Upper lobe of left lung (tissue), 6 donors: ENCODE measurements around the gene OR2G2. TPM values are rescaled to one million over a fixed set of nuclear protein-coding genes. Genes with fewer than 3 reads are reported as not detected.

Experiments used
- ATAC-seq, 2 donors: fragments of 200-7000 bp; cut with Tn5 transposase; one replicate each; pipeline ENCODE4 v1.9.1; 2022; ENCODE audit warnings: mild to moderate bottlenecking in 2 of 2, moderate library complexity in 2 of 2; ENCODE audit not compliant: low FRiP score in 2 of 2
- DNase-seq, 2 donors: peaks; one replicate each; pipeline ENCODE4 v3.0.0-alpha.2; 2019 to 2020
- H3K27ac ChIP-seq, 4 donors: fragments of 200-600 bp; sonication (generic); one replicate each; pipeline ENCODE4 v1.5.1; 2016 to 2019
- H3K27me3 ChIP-seq, 4 donors: fragments of 200-600 bp; sonication (generic); one replicate each; pipeline ENCODE4 v1.5.1; 2017 to 2019
- H3K36me3 ChIP-seq, 4 donors: fragments of 200-600 bp; sonication (generic); one replicate each; pipeline ENCODE4 v1.5.1; 2016 to 2019
- H3K4me1 ChIP-seq, 4 donors: fragments of 200-600 bp; sonication (generic); one replicate each; pipeline ENCODE4 v1.5.1; 2018 to 2019
- H3K4me3 ChIP-seq, 4 donors: fragments of 200-600 bp; sonication (generic); one replicate each; pipeline ENCODE4 v1.5.1; 2017 to 2019; ENCODE audit warnings: mild to moderate bottlenecking in 2 of 4, moderate library complexity in 1 of 4
- H3K9me3 ChIP-seq, 4 donors: fragments of 200-600 bp; sonication (generic); one replicate each; pipeline ENCODE4 v1.5.1; 2018 to 2019
- EP300 ChIP-seq, 4 donors: sonication (generic); formaldehyde crosslinking; IDR thresholded peaks; one replicate each; pipeline ENCODE4 v1.5.1; 2017; ENCODE audit warnings: antibody characterized with exemption in 4 of 4, control low read depth in 2 of 4
- POLR2A ChIP-seq, 4 donors: fragments of 450-650 bp; IDR thresholded peaks; one replicate each; pipeline ENCODE4 v1.5.1; 2016 to 2017; ENCODE audit warnings: antibody characterized with exemption in 4 of 4, mild to moderate bottlenecking in 2 of 4
- POLR2AphosphoS5 ChIP-seq, 2 donors: sonication (generic); formaldehyde crosslinking; IDR thresholded peaks; one replicate each; pipeline ENCODE4 v1.5.1; 2017; ENCODE audit warnings: antibody characterized with exemption in 2 of 2
- WGBS, 2 donors: methylation state at CpG; one replicate each; pipeline ENCODE4 v1.1.5; 2017 to 2018; 5-methylcytosine and 5-hydroxymethylcytosine counted together
- small RNA-seq, 4 donors: library from RNA; depleted of rRNA; stranded (forward); fragments of <200 nt; gene quantifications; one replicate each; pipeline ENCODE3, GENCODE V24; 2016
- total RNA-seq, 6 donors: library from RNA; depleted of rRNA in 4 of 6; stranded (reverse); fragments of >200 nt in 4 of 6; gene quantifications; one replicate each; pipeline versions ENCODE4 v1.1.0 to v1.2.1, GENCODE V29; 2016 to 2021
- TF ChIP-seq, protein P1 (sequence below), 6 experiments: fragments of 450-650 bp in 4 of 6; fragments of 200-600 bp in 2 of 6; sonication (generic) in 2 of 6; IDR thresholded peaks; one replicate each; pipeline ENCODE4 v1.5.1; 2016 to 2019; ENCODE audit warnings: antibody characterized with exemption in 6 of 6
- donor health status: DM: no; HTN: no; CAD: no; lungs with moderate emphysema.
- donor health status: DM: no; HTN: yes; CAD: no; lungs with severe emphysema.

OR2G2 gene
- total RNA-seq, 6 donors from 2014 or later = not detected

DNA sequence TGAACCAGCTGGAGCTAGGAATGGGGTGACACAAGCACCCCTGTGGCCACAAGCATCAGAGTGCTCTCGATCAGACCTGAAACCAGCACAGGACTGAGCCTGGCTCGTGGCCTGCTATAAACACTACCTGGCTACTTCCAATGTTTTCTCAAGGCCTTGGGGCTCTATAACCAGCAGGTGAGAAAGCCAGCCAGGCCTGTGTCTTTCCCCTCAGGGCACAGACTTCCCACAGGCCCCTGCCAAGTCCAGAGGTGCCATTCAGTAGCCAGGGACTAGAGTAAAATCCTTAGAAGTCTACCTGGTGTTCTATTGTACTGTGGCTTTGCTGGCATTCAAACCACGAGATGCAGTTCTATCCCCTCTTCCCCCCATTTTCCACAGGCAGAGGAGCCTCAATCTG is 39.8 kb downstream of the OR2G2 start:
- ATAC-seq = no peak
- Histone ChIP-seq H3K4me3 (no peak overlapping the region), H3K27me3 (no peaks in the 10 kb centered on the region), H3K27ac (no peak overlapping the region), H3K9me3 (no peaks in the 10 kb centered on the region), H3K36me3 (no peaks in the 10 kb centered on the region), H3K4me1 (no peaks in the 10 kb centered on the region)
- DNase-seq = no peak
- TF ChIP-seq, protein P1, sequence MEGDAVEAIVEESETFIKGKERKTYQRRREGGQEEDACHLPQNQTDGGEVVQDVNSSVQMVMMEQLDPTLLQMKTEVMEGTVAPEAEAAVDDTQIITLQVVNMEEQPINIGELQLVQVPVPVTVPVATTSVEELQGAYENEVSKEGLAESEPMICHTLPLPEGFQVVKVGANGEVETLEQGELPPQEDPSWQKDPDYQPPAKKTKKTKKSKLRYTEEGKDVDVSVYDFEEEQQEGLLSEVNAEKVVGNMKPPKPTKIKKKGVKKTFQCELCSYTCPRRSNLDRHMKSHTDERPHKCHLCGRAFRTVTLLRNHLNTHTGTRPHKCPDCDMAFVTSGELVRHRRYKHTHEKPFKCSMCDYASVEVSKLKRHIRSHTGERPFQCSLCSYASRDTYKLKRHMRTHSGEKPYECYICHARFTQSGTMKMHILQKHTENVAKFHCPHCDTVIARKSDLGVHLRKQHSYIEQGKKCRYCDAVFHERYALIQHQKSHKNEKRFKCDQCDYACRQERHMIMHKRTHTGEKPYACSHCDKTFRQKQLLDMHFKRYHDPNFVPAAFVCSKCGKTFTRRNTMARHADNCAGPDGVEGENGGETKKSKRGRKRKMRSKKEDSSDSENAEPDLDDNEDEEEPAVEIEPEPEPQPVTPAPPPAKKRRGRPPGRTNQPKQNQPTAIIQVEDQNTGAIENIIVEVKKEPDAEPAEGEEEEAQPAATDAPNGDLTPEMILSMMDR (IDR thresholded peaks at IDR 0.05) = no peak
- TF ChIP-seq POLR2AphosphoS5 (IDR thresholded peaks at IDR 0.05) = no peak
- TF ChIP-seq EP300 (IDR thresholded peaks at IDR 0.05) = no peak
- no peak for TF ChIP-seq POLR2A (IDR thresholded peaks at IDR 0.05)
- WGBS, 2 donors = 43 to 54% methylated on average over 3 of the region's 3 CpGs

GRCh38 chr1:247638011-247638410 is 49.9 kb downstream of the OR2G2 start:
- 40 to 48% methylated on average over 4 of the region's 4 CpGs for WGBS, 2 donors
- H3K36me3 ChIP-seq = no peaks in the 10 kb centered on the region
- TF ChIP-seq, protein P1 (IDR thresholded peaks at IDR 0.05) = no peak
- TF ChIP-seq POLR2A (IDR thresholded peaks at IDR 0.05) (no peak), POLR2AphosphoS5 (IDR thresholded peaks at IDR 0.05) (no peak)
- no peak overlapping the region for H3K27ac ChIP-seq
- H3K4me1 ChIP-seq = peaks cover 0 to 8% (median 0%) of the 10 kb centered on the region in 4 donors
- peaks cover 0 to 3% (median 0%) of the 10 kb centered on the region in 4 donors for H3K9me3 ChIP-seq
- ATAC-seq = no peak
- no peak overlapping the region for H3K4me3 ChIP-seq
- no peaks in the 10 kb centered on the region for H3K27me3 ChIP-seq
- DNase-seq = no peak

- H3K4me3 ChIP-seq = no peak overlapping the region
- H3K4me1 ChIP-seq = peaks cover 0 to 8% (median 0%) of the 10 kb centered on the region in 4 donors
- 81 to 85% methylated on average over 6 of the region's 6 CpGs for WGBS, 2 donors
- H3K27me3 ChIP-seq = no peaks in the 10 kb centered on the region
- TF ChIP-seq, protein P1 (IDR thresholded peaks at IDR 0.05) = no peak
- TF ChIP-seq POLR2A (IDR thresholded peaks at IDR 0.05) = no peak
- DNase-seq (no peak), ATAC-seq (no peak)
- no peaks in the 10 kb centered on the region for H3K36me3 ChIP-seq
- H3K27ac ChIP-seq = no peak overlapping the region
- peaks cover 0 to 3% (median 0%) of the 10 kb centered on the region in 4 donors for H3K9me3 ChIP-seq
These were observed 50.6 kb downstream of the OR2G2 start for GRCh38 chr1:247638781-247639180.

Small RNAs within 50 kb of the gene (small RNA-seq; reads per million reads assigned to genes)
- 0 reads per million in 4 donors for gene RF00026

Other genes with a start within 250 kb of the OR2G2 start
- 10 to 100 TPM in 1 of 6 donors, 1 to 10 TPM in 5; 2.6 to 13.6 (median 6.0) TPM for gene NLRP3, start 172.2 kb upstream of the OR2G2 start, total RNA-seq
- gene OR2B11, start 130.3 kb upstream of the OR2G2 start, total RNA-seq = not detected
- under 1 TPM in 1 of 6 donors, not detected in 5; 0.03 TPM for gene OR2C3, start 51.9 kb upstream of the OR2G2 start, total RNA-seq
- gene GCSAML, start 39.2 kb upstream of the OR2G2 start, total RNA-seq = 1 to 10 TPM in 3 of 6 donors, under 1 TPM in 3; 0.30 to 3.0 (median 1.4) TPM
- gene OR2G3, start 17.2 kb downstream of the OR2G2 start, total RNA-seq = not detected
- not detected for gene OR13G1, start 91.4 kb downstream of the OR2G2 start, total RNA-seq
- gene OR6F1, start 128.3 kb downstream of the OR2G2 start, total RNA-seq = not detected
- gene OR14K1, start 150.3 kb downstream of the OR2G2 start, total RNA-seq = not detected
- not detected for gene OR14A2, start 159.8 kb downstream of the OR2G2 start, total RNA-seq
- gene OR1C1, start 172.2 kb downstream of the OR2G2 start, total RNA-seq = not detected
- not detected for gene OR14A16, start 235.8 kb downstream of the OR2G2 start, total RNA-seq